Activated CD4-positive, alpha-beta T cell treated with anti-CD3 and anti-CD28 coated beads, Interleukin-2, amount 50 U/mL, for 4 hours (primary cell): ENCODE results near the gene RBPJL.
A peak's percentile ranks its signal among the peaks of the same experiment; 100 is the strongest.

ENCODE experiments used
- DNase-seq, 2 experiments: peaks; one replicate each; pipeline ENCODE4 v3.0.0-alpha.2; 2020

The RBPJL gene, protein sequence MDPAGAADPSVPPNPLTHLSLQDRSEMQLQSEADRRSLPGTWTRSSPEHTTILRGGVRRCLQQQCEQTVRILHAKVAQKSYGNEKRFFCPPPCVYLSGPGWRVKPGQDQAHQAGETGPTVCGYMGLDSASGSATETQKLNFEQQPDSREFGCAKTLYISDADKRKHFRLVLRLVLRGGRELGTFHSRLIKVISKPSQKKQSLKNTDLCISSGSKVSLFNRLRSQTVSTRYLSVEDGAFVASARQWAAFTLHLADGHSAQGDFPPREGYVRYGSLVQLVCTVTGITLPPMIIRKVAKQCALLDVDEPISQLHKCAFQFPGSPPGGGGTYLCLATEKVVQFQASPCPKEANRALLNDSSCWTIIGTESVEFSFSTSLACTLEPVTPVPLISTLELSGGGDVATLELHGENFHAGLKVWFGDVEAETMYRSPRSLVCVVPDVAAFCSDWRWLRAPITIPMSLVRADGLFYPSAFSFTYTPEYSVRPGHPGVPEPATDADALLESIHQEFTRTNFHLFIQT

DNA sequence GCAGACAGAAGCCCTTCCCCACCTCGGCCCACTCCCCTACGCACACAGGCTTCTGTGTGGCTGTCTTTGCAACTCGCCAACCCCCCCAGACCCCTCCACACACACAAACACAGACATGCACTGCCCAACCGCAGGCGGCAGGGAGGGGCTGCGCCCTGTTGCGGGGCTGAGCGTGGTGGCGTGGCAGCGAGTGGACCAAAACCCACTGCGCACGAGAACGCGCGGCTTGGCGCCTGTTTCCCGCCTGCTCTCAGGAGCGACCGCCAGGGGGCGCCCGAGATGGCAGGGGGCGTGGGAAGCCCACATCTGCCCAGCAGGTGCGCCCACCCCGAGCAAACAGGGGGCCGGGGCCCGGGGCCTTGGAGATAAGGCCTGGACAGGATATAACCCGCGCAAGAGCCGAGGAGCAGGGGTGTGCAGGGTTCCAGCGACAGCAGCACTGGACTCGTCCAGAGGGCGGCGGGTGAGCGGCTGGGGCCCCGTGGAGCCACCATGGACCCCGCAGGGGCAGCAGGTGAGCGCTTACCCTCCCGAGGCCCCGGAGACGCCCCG is at the start of gene RBPJL:
Gene RBPJL (plus strand): TSS at position 410 of the 552 bp plus-strand sequence. CDS start 83 bp downstream, at position 493.
- DNase-seq, result peak; percentile 26

DNA sequence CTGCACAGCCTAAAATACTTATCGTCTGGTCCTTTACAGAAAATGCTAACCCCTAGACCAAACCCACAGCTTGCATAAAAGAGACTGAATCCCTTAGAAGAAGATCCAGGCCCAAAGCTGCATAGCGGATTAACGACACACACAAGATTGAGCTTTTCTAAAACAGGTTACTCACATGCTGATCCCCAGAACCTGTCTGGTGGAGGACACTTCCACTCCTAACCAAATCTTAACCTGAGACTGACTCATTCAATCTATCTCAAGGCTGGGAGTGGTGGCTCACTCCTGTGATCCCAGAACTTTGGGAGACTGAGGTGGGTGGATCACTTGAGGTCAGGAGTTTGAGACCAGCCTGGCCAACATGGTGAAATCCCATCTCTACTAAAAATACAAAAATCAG is 49.5 kb upstream of the RBPJL start:
- DNase-seq, result no peak

DNA sequence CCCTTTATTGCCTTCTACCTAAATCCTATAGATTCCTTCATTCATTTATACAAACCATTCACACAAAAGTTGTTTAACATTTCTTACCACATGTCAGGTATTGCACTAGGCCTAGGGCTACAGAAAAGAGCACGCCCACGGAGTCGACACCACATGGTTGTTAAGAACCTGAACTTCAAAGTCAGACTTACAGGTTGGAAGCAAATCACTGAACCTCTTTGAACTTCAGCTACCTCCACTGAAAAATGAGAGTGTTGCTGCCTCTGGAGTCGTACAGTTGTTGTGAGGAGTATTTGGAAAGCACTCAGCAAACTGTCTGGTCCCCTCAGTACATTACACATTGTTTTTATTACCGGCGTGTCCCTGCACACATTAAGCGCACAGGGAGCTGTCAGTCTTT is 48.9 kb upstream of the RBPJL start:
- DNase-seq, result no peak

DNA sequence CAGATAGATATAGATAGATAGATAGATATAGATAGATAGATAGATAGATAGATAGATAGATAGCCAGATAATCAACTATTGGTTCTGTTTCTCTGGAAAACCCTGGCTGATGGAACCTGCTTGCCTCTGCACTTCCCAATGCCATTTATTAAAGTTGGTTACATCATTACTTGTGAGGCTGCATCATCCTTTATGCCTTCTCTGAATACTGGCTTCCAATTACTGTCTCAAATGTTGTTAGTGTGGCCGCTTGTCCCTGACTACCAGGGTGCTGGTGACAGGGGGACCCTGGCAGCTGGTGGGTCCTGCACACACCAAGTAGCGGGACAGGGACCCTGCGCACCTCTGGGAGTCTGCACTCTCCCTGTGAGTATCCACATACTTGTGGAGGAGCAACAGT is 48.4 kb upstream of the RBPJL start:
- DNase-seq, result no peak

DNA sequence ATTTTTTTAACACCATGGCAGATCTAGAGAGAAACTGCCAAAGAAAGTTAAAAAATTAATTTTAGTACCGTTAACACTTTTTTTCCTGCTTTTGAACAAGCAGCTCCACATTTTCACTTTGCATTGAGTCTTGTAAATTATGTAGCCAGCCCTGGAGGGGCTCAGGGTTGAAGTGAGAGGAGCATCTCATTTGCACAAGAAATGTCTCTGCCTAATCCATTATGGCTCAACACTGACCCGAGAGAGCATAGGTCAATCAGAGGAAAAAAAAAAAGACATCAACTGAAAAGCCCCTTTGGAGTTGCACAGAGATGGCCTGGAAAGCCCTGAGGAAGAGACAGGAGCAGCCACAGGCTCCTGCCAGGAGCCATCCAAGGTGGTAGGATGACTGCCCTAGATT is 48.0 kb upstream of the RBPJL start:
- no peak for DNase-seq

DNA sequence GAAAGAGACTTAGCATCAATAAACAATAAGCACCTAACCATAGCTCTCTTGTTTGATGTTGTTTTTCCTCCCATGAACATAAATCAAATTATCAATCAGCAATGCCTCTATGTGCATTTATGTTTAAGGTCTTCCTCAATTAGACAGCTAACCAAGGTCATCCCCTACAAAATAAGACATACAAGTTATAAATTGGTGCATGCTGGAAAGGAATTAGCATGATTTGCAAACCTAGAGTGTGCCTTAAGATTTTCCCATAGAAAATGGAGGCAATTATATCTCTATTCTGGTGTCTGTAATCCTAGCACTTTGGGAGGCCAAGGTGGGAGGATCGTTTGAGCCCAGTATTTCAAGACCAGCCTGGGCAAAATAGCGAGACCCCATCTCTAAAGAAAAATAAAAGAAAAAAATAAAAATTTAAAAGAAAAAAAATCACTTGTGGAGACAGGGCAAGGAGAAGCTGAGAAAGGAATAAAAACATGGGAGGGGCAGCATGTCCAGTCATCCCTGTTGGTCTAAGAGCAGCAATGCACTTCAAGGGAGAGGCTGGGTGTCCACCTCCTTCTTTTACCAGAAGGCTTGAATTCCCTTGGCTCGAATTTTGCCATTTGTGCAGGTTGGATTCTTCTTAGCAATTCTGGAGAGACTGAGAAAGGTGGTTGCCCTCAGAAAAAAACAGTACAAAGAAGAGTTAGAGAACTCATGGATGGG is 42.9 kb upstream of the RBPJL start:
- no peak for DNase-seq

DNA sequence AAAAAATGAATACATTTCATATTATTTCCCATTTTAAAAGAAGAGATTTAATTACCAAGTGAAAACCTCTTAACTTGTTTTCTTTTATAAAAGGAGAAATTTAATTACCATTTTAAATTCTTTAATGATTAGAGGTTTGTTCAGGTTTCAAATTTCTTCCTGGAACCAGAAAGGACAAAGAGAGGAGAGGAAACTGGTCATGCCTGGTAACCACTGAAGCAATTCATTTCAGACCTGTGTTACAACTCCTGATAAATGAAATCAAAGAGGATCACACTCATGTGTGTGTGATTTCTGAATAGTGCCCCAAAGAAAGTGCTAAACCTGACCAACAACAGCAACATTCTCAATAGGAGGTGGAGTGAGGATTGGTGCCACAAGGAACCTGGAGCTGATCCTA is 39.7 kb upstream of the RBPJL start:
- no peak for DNase-seq

DNA sequence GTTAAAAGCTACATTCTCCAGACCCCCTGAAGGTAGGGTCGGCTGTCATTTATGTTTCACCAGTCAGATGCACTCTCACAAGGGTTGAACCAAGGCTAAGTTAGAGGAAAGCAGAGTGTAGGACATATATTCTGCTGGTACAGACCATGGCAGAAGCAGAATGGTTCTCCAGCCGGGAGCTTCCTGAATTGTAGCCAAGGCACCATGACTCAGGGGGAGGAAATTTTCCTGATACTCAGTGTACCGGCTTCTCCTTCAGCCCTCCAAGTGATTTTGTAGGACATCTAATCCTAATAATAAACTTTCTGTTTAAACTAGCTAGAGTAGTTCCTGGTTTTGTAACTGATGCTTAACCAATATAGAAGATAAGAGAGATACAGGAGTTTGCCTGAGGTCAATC is 38.1 kb upstream of the RBPJL start:
- DNase-seq, result no peak

DNA sequence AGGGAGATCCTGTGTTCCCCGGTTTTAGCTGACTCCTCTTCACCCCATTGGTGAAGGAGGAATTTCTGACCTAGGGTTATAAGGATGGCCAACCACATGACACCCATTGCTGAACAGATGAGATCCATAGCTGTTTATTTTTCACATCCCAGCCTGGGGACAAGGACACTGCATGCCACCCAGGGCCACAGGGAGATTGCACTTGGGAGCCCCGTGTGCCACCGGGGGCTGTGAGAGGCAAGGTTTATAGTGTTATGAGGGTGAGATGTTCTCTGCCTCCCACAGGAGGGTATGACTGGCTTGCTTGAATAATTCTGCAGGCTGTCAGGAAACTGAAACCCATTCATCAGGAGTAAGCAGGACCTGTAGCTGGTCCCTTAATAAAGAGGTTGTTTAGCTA is 37.6 kb upstream of the RBPJL start:
- no peak for DNase-seq

DNA sequence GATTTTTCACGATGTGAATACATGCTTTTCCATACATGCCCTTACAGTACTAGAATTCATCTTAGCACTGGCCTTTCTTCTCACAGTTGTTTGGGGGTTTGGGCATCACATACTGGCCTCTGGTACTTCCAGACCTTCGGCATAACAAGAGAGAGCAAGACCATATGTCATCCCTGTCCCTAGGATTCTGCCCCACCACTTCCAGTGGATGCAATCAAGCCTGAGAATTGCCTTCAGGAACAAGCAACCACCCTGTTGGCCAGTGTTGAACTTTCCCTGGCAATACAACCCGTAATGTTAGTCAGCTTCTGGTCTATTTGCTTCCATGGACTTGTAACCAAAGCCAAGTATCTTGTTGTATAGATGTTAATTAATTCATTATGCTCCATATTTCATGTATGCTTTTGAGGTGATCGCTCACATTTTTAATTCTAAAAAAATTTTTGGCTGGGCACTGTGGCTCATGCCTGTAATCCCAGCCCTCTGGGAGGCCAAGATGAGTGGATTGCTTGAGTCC is 36.8 kb upstream of the RBPJL start:
- no peak for DNase-seq

DNA sequence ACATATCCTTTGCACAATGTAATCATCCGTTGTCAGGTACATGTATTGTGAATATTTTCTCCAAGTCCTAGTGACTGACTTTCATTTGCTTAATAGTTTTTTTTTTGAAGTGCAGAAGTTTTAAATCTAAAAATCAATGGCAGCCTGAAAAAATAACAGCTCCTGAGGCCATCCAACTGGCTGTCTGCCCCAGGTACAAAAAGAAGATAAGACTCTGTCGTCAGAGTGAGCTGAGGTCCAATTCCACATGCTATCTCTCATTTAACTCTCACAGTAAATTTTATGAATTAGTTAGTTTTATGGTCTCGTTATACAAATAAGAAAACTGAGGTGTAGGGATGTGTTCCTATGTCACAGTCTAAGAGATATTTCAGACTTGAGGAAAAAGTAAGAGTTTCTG is 31.3 kb upstream of the RBPJL start:
- no peak for DNase-seq

DNA sequence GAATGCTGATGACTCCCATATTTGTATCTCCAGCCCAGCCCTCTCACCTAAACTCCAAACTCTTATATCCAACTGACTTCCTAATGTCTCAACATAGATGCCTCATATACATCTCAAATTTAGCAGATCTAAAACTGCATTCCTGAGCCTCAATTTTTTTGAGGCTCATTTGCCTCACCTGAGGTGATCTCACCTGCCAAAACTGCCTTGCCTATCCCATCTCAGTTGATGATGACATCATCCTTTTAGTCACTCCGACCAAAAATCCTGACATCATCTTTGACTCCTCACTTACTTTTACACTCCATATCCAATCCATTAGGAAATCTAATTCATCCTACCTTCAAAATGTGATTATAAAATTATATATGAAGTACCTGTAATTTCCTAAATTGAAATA is 26.6 kb upstream of the RBPJL start:
- no peak for DNase-seq

DNA sequence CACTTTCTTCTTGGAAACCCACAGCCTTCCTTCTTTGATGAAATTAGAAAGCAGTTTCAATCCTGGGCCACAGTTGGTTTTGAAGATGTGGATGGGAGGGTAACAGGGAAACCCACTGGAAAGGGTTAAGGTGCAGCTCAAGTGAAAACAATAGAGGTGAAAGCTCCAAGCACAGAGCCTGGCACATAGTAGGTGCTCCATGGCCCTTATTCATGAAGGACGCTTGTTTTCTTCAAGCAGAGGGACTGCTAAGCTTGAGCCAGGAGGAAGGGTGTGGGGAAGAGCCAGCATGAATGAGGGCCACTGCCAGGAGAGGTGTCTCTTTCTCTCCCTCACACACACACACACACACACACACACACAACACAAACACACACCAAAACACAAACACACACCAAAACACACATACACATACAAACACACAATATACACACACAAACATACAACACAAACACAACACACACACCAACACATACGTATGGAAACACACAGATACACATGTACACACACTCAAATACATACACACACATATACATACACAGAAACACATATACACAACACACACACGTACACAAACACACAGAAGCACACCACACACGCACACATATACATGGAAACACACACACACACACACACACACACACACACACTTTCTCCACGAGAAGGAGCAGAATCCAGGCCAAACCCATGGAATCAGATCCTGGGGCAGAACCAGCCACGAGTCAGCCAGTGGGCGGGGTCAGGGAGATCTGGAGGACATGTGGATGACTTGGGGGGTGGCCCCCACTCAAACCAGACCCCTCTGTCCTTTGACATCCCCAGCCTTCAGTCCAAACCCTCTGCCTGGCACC is 23.7 kb upstream of the RBPJL start:
- no peak for DNase-seq

DNA sequence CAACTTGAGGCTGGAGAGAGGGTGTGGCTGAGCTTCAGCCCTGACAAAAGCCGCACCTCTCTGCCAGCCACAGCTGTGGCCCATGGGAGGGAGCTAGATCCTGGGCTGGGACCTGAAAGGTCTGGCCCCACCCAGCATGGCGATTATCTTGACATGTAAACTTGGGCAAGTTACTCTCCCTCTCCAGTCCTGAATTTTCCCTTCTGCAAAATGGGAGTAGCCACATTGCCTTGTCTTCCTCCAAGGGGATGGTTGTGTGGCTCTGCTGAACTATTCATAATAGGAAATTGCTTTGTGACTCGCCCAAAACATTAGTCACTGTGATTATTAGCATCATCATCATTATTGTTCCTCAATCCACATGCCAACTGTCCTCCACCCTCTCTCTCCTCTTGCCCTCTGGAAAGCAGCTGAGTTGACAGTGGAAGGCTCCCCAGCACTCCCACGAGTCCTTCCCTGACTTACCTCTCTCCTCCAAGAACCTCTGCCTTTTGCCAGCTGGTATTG is 23.0 kb upstream of the RBPJL start:
- DNase-seq, result no peak

DNA sequence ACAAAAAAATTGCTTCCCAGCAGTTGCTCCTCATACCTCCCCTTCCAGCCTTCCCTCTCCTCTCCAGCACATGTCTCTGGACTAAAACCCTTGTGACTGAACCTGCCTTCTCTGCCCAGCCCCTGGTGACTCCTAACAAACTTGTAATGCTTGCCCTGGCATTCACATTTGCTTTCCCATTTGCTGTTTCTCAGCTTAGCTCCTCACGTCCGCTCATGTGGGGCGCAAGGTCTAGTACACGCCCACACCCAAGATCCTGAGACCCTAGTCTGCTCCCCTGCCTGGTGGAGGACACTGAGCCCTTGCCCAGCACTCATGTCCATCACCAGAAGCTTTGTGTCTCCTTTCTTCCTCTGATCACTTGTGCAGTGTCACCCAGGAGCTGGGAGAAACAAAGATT is 18.3 kb upstream of the RBPJL start:
- DNase-seq, result no peak

DNA sequence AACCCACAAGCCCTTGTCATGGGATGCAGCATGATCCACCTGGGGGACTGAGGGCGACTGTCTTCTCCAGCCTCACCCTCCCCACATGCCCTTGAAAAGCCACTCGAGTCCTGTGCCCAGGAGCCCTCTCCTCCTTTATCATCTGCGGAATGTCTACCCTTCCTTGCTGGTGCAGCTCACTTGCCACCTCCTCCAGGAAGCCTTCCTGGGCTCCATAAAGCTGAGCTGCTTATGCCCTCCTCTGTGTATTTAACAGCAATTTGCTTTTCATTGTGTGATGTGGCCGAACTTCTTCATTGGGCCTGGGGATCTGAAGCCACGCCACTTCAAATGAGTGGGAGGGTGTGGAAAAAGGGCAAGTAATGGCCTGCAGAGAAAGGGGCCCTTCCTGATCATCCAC is 17.8 kb upstream of the RBPJL start:
- DNase-seq, result no peak

DNA sequence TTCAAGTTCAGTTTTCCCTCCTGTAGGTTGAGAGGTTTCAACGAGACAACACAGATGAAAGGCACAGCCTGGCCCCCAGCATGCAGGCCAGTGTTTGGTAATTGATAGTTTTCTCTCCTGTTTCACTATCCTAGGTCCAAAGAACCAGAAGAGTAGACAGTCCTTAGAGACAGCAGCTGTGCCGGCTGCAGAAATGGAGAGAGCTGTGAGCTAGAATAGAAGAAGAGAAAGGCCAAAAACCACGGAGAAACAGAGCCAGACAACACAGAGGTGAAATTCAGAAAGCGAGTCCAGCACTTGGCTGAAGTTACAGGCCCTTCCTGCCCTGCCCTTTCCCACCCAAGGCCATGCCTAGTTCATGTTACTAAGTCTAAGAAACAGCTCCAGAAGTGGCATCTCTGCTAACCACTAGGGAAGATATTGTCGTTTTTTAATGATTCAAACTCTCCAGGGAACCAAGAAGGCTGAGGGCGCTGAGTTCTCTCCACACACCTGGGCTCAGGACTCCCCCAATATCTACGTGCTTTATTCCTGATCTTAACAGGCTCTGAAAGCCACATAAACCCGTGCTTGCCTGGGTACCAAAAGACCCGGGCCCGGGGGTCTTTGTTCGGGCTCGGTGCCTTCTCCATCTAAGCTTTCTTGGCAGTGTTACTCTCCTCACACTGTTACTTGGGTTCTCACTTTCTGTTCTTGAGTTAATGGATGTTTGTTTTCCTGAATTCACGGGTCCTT is 16.5 kb upstream of the RBPJL start:
- no peak for DNase-seq

DNA sequence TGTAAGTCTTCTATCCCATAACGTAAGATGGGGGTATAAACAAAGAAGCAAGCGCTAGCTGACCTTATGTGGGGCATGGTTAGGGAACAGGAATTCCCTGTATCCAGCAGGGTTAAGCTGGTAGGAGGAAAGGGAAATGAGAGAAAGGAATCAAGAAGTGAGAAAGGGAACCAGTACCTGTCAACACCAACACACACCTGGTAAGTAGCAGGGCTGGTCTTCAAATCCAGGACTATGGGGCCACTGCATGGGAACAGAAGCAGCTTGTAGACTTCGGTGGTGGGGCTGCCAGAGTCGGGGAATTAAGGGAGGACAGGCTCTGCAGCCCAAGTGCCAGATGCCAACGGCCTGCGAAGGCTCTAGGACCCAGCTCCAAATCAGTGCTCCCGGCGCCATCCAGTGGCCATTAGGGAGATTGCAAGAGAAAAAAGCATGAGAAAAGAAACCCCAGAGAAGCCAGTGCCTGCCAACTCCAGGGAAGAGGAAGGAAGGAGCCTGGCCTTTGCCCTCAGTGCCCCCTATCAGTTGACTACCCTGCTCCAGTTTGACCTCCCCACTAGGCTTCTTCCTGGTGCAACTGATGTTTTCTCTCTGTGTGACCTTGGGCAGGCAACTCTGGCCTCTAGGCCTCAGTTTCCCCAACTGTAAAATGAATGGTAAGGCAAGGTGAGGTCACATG is 15.8 kb upstream of the RBPJL start:
- peak; percentile 64 to 67 for DNase-seq

DNA sequence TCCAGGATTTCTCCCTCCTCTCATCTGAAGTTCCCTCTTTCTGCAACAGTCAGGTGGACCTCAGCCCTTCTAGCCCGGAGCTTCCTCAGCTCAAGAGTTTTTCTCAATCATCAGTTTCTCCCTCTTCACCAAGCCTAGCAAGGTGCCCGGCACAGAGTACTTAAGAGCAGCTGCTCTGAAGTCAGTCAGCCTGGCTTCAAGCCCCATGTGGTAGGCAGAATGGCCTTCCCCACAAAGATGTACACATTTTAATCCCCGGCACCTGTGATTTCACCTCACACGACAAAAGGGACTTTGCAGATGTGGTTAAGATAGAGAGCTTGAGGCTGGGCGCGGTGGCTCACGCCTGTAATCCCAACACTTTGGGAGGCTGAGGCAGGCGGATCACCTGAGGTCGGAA is 15.1 kb upstream of the RBPJL start:
- DNase-seq, result no peak

DNA sequence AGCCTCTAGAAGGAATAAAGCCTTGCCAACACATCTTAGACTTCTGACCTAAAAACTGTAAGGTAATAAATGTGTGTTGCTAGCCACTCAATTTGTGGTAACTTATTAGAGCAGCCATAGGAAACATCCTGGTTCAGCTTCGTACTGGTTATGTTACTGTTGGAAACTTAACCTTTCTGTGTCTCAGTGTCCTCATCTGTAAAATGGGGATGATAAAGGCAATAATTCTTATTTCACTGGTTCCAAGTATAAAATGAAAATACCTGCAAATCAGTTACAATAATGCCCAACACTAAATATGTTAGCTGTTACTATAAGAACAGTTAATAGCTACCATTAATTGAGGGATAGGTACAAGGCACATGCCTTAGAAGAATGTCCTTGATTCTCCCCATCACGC is 14.3 kb upstream of the RBPJL start:
- no peak for DNase-seq
